Measurements from ENCODE around the gene TMEM106C. TPM values are rescaled to one million over a fixed set of nuclear protein-coding genes. Genes with fewer than 3 reads are reported as not detected.

Gene TMEM106C
- total RNA-seq, 1 experiment from 2014 or later, result 48.3 TPM

- peaks cover 13% of the 10 kb centered on the region for H3K4me1 Mint-ChIP-seq
- H3K4me3 Mint-ChIP-seq, result no peak overlapping the region
- no peaks in the 10 kb centered on the region for H3K9me3 Mint-ChIP-seq
- TF ChIP-seq NFYB (CRISPR knock-in tag; conservative IDR thresholded peaks at IDR 0.05; ENCODE audit: low read depth) (no peak), ZNF512 (CRISPR knock-in tag; IDR thresholded peaks at IDR 0.05; ENCODE audit: borderline replicate concordance) (no peak), IRF1 (CRISPR knock-in tag; IDR thresholded peaks at IDR 0.05) (no peak), ETV6 (CRISPR knock-in tag; IDR thresholded peaks at IDR 0.05) (no peak), USF2 (CRISPR knock-in tag; IDR thresholded peaks at IDR 0.05) (no peak), ZNF121 (CRISPR knock-in tag; IDR thresholded peaks at IDR 0.05) (no peak), NR2C2 (CRISPR knock-in tag; IDR thresholded peaks at IDR 0.05) (no peak), E2F1 (CRISPR knock-in tag; IDR thresholded peaks at IDR 0.05) (no peak), ELF4 (CRISPR knock-in tag; IDR thresholded peaks at IDR 0.05; ENCODE audit: low read depth) (no peak), AFF4 (CRISPR knock-in tag; IDR thresholded peaks at IDR 0.05; ENCODE audit: borderline replicate concordance) (no peak), ZNF138 (CRISPR knock-in tag; conservative IDR thresholded peaks at IDR 0.05) (no peak), TEAD1 (CRISPR knock-in tag; IDR thresholded peaks at IDR 0.05) (no peak), ATF3 (CRISPR knock-in tag; conservative IDR thresholded peaks at IDR 0.05) (no peak)
- H3K27ac Mint-ChIP-seq, result no peak overlapping the region
- ChIA-PET POLR2A (interaction anchor here (0.6 kb wide), 2 partner anchors 78 to 240 kb away, joined by 3 read pairs; no protein-coding TSS in a partner anchor), CTCF (interaction anchor here (0.6 to 3.9 kb wide), 6 partner anchors 9 to 84 kb away, joined by 3 to 95 read pairs (median 10); partner anchors contain the start of genes TMEM106C and VDR)
- DNase-seq (ENCODE audit: low spot score), result no peak
- H3K36me3 Mint-ChIP-seq, result no peaks in the 10 kb centered on the region
- peaks cover 17% of the 10 kb centered on the region for H3K27me3 Mint-ChIP-seq (ENCODE audit: low read depth)
- no peak for ATAC-seq
Measured at GRCh38 chr12:47950856-47951468, 12.4 kb upstream of the TMEM106C start.

GRCh38 chr12:47954058-47954457 lies 9.3 kb upstream of the TMEM106C start:
- Mint-ChIP-seq H3K4me1 (peaks cover 6% of the 10 kb centered on the region; the same call in 1 of the 2 replicates), H3K9me3 (peaks cover 21% of the 10 kb centered on the region), H3K4me3 (no peak overlapping the region), H3K27ac (no peak overlapping the region), H3K36me3 (peaks cover 24% of the 10 kb centered on the region), H3K27me3 (ENCODE audit: low read depth) (peaks cover 24% of the 10 kb centered on the region)
- DNase-seq (ENCODE audit: low spot score) (no peak), ATAC-seq (no peak)
- ChIA-PET POLR2A (interaction anchor here (0.6 kb wide), 1 partner anchor 9 kb away, joined by 3 read pairs; the partner anchor contains the start of gene TMEM106C), CTCF (interaction anchor here (1.0 to 3.4 kb wide), 3 partner anchors 9 to 49 kb away, joined by 3 to 12 read pairs (median 9); partner anchors contain the start of genes TMEM106C and VDR)
- TF ChIP-seq RELA (CRISPR knock-in tag; IDR thresholded peaks at IDR 0.05; ENCODE audit: borderline replicate concordance) (no peak), CREB1 (CRISPR knock-in tag; IDR thresholded peaks at IDR 0.05) (no peak), E2F1 (CRISPR knock-in tag; IDR thresholded peaks at IDR 0.05) (no peak), CDX4 (CRISPR knock-in tag; IDR thresholded peaks at IDR 0.05; ENCODE audit: borderline replicate concordance) (no peak), FOXK1 (CRISPR knock-in tag; IDR thresholded peaks at IDR 0.05) (no peak), ZNF671 (CRISPR knock-in tag; IDR thresholded peaks at IDR 0.05) (no peak), ZNF138 (CRISPR knock-in tag; conservative IDR thresholded peaks at IDR 0.05) (no peak), ZNF317 (CRISPR knock-in tag; IDR thresholded peaks at IDR 0.05; ENCODE audit: borderline replicate concordance, low read depth) (no peak), ATF6 (CRISPR knock-in tag; IDR thresholded peaks at IDR 0.05) (no peak)
